Naive thymus-derived CD8-positive, alpha-beta T cell (primary cell): ENCODE data around the gene PNMA6A. TPM values are rescaled to one million over a fixed set of nuclear protein-coding genes. Genes with fewer than 3 reads are reported as not detected.
"Not testable (repeated sequence)": the region's sequence is repeated elsewhere in the genome, so short reads cannot be mapped to it uniquely, and the experiment has no call there.

Source experiments
- ATAC-seq, 2 donors: fragments of 150-1000 bp; cut with Tn5 transposase in 1 of 2; sonication (Bioruptor Pico), chemical (Tn5 transposase) in 1 of 2; 1 replicate in 1 of 2; 2 replicates in 1 of 2; pipeline ENCODE4 v1.10.0; 2021; ENCODE audit warnings: mild to moderate bottlenecking in 2 of 2, moderate library complexity in 2 of 2
- POLR2A ChIA-PET: fragments of 350-600 bp; sonication (Branson Sonifier 250); formaldehyde crosslinking; loops from one replicate; lab custom pipeline; 2021; ENCODE audit warnings: antibody characterized with exemption; lab: Charles Lee
- DNase-seq, 10 donors: peaks; one replicate each; pipeline versions ENCODE4 v3.0.0 to v3.0.0-alpha.2; 2020 to 2022
- H3K27ac Mint-ChIP-seq, 10 donors: one replicate each; pipeline ENCODE4 v1.8.0; 2020 to 2022; ENCODE audit warnings: mild to moderate bottlenecking in 10 of 10, mixed read lengths in 10 of 10, moderate library complexity in 4 of 10, inconsistent platforms in 1 of 10
- H3K27me3 Mint-ChIP-seq, 5 donors: one replicate each; pipeline ENCODE4 v1.8.0; 2021 to 2022; ENCODE audit warnings: mixed read lengths in 5 of 5
- H3K36me3 Mint-ChIP-seq, 3 donors: one replicate each; pipeline ENCODE4 v1.8.0; 2020 to 2022; ENCODE audit warnings: mixed read lengths in 3 of 3, mild to moderate bottlenecking in 2 of 3, inconsistent platforms in 1 of 3
- H3K4me1 Mint-ChIP-seq, 4 donors: one replicate each; pipeline ENCODE4 v1.8.0; 2021 to 2022; ENCODE audit warnings: mixed read lengths in 4 of 4
- H3K4me3 Mint-ChIP-seq, 10 donors: one replicate each; pipeline ENCODE4 v1.8.0; 2020 to 2022; ENCODE audit warnings: mild to moderate bottlenecking in 10 of 10, mixed read lengths in 10 of 10, moderate library complexity in 6 of 10, inconsistent platforms in 1 of 10
- H3K9me3 Mint-ChIP-seq, 9 donors: one replicate each; pipeline ENCODE4 v1.8.0; 2020 to 2022; ENCODE audit warnings: mixed read lengths in 9 of 9, mild to moderate bottlenecking in 3 of 9, inconsistent platforms in 1 of 9, moderate library complexity in 1 of 9
- polyA plus RNA-seq, 3 donors: library from polyadenylated mRNA; unstranded; fragments of 300-500 nt; fragmentation: Illumina TruSeq; gene quantifications; one replicate each; pipeline ENCODE4 v1.2.3, GENCODE V29; 2021
- total RNA-seq, 8 experiments: library from RNA in 2 of 8; stranded (reverse) in 2 of 8; gene quantifications; one replicate each; pipeline ENCODE4 v1.2.3 and lab custom pipeline; 2021 to 2026

Gene PNMA6A
- total RNA-seq, result under 1 TPM; 0.55 to 0.75 TPM
- not detected for polyA plus RNA-seq
- 0 to 2.4 (median 0.34) reads per million in 6 experiments for total RNA-seq (lab: John Stamatoyannopoulos, UW)

- peak; percentile 87 to 88 for ATAC-seq
- POLR2A ChIA-PET, H3K4me3 Mint-ChIP-seq, H3K27me3 Mint-ChIP-seq, H3K27ac Mint-ChIP-seq, DNase-seq, H3K36me3 Mint-ChIP-seq, H3K9me3 Mint-ChIP-seq, H3K4me1 Mint-ChIP-seq: not testable (repeated sequence)
These were observed at the start of gene PNMA6A for GRCh38 chrX:153071909-153072583. Gene PNMA6A (plus strand): TSS chrX:153072454. CDS start chrX:153073063, 609 bp downstream.

- H3K4me1 Mint-ChIP-seq, DNase-seq, H3K27me3 Mint-ChIP-seq, POLR2A ChIA-PET, ATAC-seq, H3K9me3 Mint-ChIP-seq, H3K27ac Mint-ChIP-seq, H3K36me3 Mint-ChIP-seq, H3K4me3 Mint-ChIP-seq: not testable (repeated sequence)
These were observed 45.8 kb upstream of the PNMA6A start for GRCh38 chrX:153026501-153026900.

- DNase-seq, H3K36me3 Mint-ChIP-seq, H3K27me3 Mint-ChIP-seq, H3K9me3 Mint-ChIP-seq, H3K27ac Mint-ChIP-seq, H3K4me3 Mint-ChIP-seq, POLR2A ChIA-PET: not testable (repeated sequence)
- peak in 1 of 2 donors; percentile 67 for ATAC-seq
- H3K4me1 Mint-ChIP-seq, result peaks cover 0 to 13% (median 4%) of the 10 kb centered on the region in 4 donors
These were observed 43.8 kb upstream of the PNMA6A start for GRCh38 chrX:153028487-153028886.

- peak overlapping the region in 2 of 10 donors; percentile 4 to 48 for H3K27ac Mint-ChIP-seq
- ATAC-seq (no peak), DNase-seq (no peak)
- H3K4me3 Mint-ChIP-seq, result peak overlapping the region in 1 of 10 donors; percentile 37
- H3K9me3 Mint-ChIP-seq, result peaks cover 0 to under 1% (median 0%) of the 10 kb centered on the region in 9 donors
- H3K36me3 Mint-ChIP-seq, result no peaks in the 10 kb centered on the region
- peaks cover 0 to 19% (median 7%) of the 10 kb centered on the region in 4 donors for H3K4me1 Mint-ChIP-seq
- peaks cover 0 to 5% (median 0%) of the 10 kb centered on the region in 5 donors for H3K27me3 Mint-ChIP-seq
- POLR2A ChIA-PET, result no interaction called here
These were observed 43.1 kb upstream of the PNMA6A start for GRCh38 chrX:153029162-153029561.

- Mint-ChIP-seq H3K36me3 (no peaks in the 10 kb centered on the region), H3K9me3 (peaks cover 0 to 6% (median 0%) of the 10 kb centered on the region in 9 donors), H3K27ac (no peak overlapping the region), H3K4me3 (no peak overlapping the region), H3K4me1 (peaks cover 0 to 20% (median 7%) of the 10 kb centered on the region in 4 donors), H3K27me3 (peaks cover 0 to 5% (median 0%) of the 10 kb centered on the region in 5 donors)
- POLR2A ChIA-PET, result no interaction called here
- DNase-seq (no peak), ATAC-seq (no peak)
These were observed 42.4 kb upstream of the PNMA6A start for GRCh38 chrX:153029875-153030274.

GRCh38 chrX:153030801-153031200, 41.5 kb upstream of the PNMA6A start:
- H3K27me3 Mint-ChIP-seq, result peaks cover 0 to 5% (median 0%) of the 10 kb centered on the region in 5 donors
- POLR2A ChIA-PET, result interaction anchor here (0.6 kb wide), 1 partner anchor 872 kb away, joined by 3 read pairs; no protein-coding TSS in a partner anchor
- no peak overlapping the region for H3K27ac Mint-ChIP-seq
- ATAC-seq, result no peak
- H3K4me1 Mint-ChIP-seq, result peaks cover 0 to 20% (median 7%) of the 10 kb centered on the region in 4 donors
- H3K36me3 Mint-ChIP-seq, result peaks cover 0 to 4% (median under 1%) of the 10 kb centered on the region in 3 donors
- DNase-seq, result no peak
- no peak overlapping the region for H3K4me3 Mint-ChIP-seq
- peaks cover 0 to 9% (median 0%) of the 10 kb centered on the region in 9 donors for H3K9me3 Mint-ChIP-seq

GRCh38 chrX:153032397-153033118, 39.7 kb upstream of the PNMA6A start:
- peak; percentile 76 to 87 for ATAC-seq

GRCh38 chrX:153049093-153049492, 23.2 kb upstream of the PNMA6A start:
- H3K27ac Mint-ChIP-seq, result no peak overlapping the region
- H3K36me3 Mint-ChIP-seq, result peaks cover 17 to 30% (median 26%) of the 10 kb centered on the region in 3 donors
- ATAC-seq (no peak), DNase-seq (no peak)
- POLR2A ChIA-PET, result no interaction called here
- no peaks in the 10 kb centered on the region for H3K4me1 Mint-ChIP-seq
- no peaks in the 10 kb centered on the region for H3K27me3 Mint-ChIP-seq
- H3K4me3 Mint-ChIP-seq, result no peak overlapping the region
- peaks cover 0 to 33% (median 10%) of the 10 kb centered on the region in 9 donors for H3K9me3 Mint-ChIP-seq

More at GRCh38 chrX:153032397-153033118, 39.7 kb upstream of the PNMA6A start:
- POLR2A ChIA-PET, result interaction anchor here (1.6 to 1.9 kb wide), 2 partner anchors 91 to 474 kb away, joined by 5 to 12 read pairs; no protein-coding TSS in a partner anchor
- DNase-seq, result peak; percentile 14 to 73 (median 52)
- Mint-ChIP-seq H3K27me3 (peaks cover 0 to 5% (median 0%) of the 10 kb centered on the region in 5 donors), H3K4me1 (peaks cover 0 to 20% (median 7%) of the 10 kb centered on the region in 4 donors), H3K36me3 (peaks cover 0 to 9% (median 5%) of the 10 kb centered on the region in 3 donors), H3K9me3 (peaks cover 0 to 9% (median 0%) of the 10 kb centered on the region in 9 donors), H3K4me3 (peak overlapping the region; percentile 72 to 91 (median 86)), H3K27ac (peak overlapping the region; percentile 76 to 97 (median 91))

GRCh38 chrX:153052534-153052933, 19.7 kb upstream of the PNMA6A start:
- DNase-seq, result no peak
- H3K27ac Mint-ChIP-seq, result no peak overlapping the region
- ATAC-seq, result no peak
- peaks cover 0 to 31% (median 10%) of the 10 kb centered on the region in 9 donors for H3K9me3 Mint-ChIP-seq
- peaks cover 0 to 4% (median 3%) of the 10 kb centered on the region in 4 donors for H3K4me1 Mint-ChIP-seq
- H3K36me3 Mint-ChIP-seq, result peaks cover 17 to 22% (median 17%) of the 10 kb centered on the region in 3 donors
- H3K4me3 Mint-ChIP-seq, result no peak overlapping the region
- POLR2A ChIA-PET, result no interaction called here
- H3K27me3 Mint-ChIP-seq, result peaks cover 0 to 6% (median 2%) of the 10 kb centered on the region in 5 donors

- peak within 1 kb of the TSS in 9 of 10 donors; percentile 22 to 61 (median 42) for H3K4me3 Mint-ChIP-seq
- ATAC-seq (peak; percentile 36 to 56), DNase-seq (no peak)
- H3K27ac Mint-ChIP-seq, result no peak within 1 kb of the TSS
- peaks cover 0 to 4% (median 3%) of the 10 kb centered on the region in 4 donors for H3K4me1 Mint-ChIP-seq
- POLR2A ChIA-PET, result no interaction called here
- peaks cover 0 to 9% (median 2%) of the 10 kb centered on the region in 5 donors for H3K27me3 Mint-ChIP-seq
- peaks cover 0 to 4% (median 0%) of the 10 kb centered on the region in 3 donors for H3K36me3 Mint-ChIP-seq
- H3K9me3 Mint-ChIP-seq, result peaks cover 0 to under 1% (median 0%) of the 10 kb centered on the region in 9 donors
These were observed 16.1 kb upstream of the PNMA6A start, which contains the start of gene PNMA3 for GRCh38 chrX:153055871-153056749. Gene PNMA3 (plus strand): TSS chrX:153056470. CDS start chrX:153057056, 586 bp downstream.

- H3K27me3 Mint-ChIP-seq, result peaks cover 0 to 9% (median 2%) of the 10 kb centered on the region in 5 donors
- peaks cover 0 to 4% (median 0%) of the 10 kb centered on the region in 3 donors for H3K36me3 Mint-ChIP-seq
- POLR2A ChIA-PET, result no interaction called here
- DNase-seq (no peak), ATAC-seq (no peak)
- peak overlapping the region in 4 of 10 donors; percentile 22 to 34 (median 30) for H3K4me3 Mint-ChIP-seq
- peaks cover 0 to 4% (median 3%) of the 10 kb centered on the region in 4 donors for H3K4me1 Mint-ChIP-seq
- H3K9me3 Mint-ChIP-seq, result no peaks in the 10 kb centered on the region
- no peak overlapping the region for H3K27ac Mint-ChIP-seq
These were observed 15.0 kb upstream of the PNMA6A start for GRCh38 chrX:153057281-153057680.
